ENCODE data around the gene PRSS12.

DNA sequence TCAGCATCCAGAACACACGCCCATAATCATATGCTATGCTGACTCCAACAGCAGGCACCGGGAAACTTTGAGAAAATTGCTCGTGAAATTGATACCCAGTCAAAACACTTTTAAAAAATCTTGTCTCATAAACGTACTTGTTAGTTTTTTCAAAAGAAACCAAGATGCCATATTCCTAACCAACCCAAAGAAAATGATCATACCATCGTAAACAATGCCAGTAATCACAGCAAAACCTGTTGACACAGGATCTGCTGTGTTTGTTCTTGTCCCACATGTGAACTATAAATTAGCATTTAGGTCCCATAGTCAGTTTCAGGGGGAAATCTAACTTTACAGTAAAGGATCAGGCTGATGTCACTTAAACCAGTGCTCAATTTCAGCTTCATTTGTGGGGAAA is 23.0 kb downstream of the PRSS12 start:
- TF ChIP-seq EZH2 (IDR thresholded peaks at IDR 0.05; ENCODE audit: low read depth, unreplicated experiment) (no peak), REST (IDR thresholded peaks at IDR 0.05; ENCODE audit: unreplicated experiment) (no peak), EZH2phosphoT487 (IDR thresholded peaks at IDR 0.05; ENCODE audit: unreplicated experiment) (no peak), ZNF114 (CRISPR knock-in tag; IDR thresholded peaks at IDR 0.05) (no peak), CREB1 (CRISPR knock-in tag; IDR thresholded peaks at IDR 0.05; ENCODE audit: low read depth) (no peak), POLR2AphosphoS5 (IDR thresholded peaks at IDR 0.05; ENCODE audit: low read depth) (no peak), JUNB (IDR thresholded peaks at IDR 0.05; ENCODE audit: unreplicated experiment) (no peak), ZNF331 (CRISPR knock-in tag; IDR thresholded peaks at IDR 0.05; ENCODE audit: low read depth) (no peak), NANOG (IDR thresholded peaks at IDR 0.05; ENCODE audit: borderline replicate concordance) (no peak)
- TF ChIP-seq, protein P1, sequence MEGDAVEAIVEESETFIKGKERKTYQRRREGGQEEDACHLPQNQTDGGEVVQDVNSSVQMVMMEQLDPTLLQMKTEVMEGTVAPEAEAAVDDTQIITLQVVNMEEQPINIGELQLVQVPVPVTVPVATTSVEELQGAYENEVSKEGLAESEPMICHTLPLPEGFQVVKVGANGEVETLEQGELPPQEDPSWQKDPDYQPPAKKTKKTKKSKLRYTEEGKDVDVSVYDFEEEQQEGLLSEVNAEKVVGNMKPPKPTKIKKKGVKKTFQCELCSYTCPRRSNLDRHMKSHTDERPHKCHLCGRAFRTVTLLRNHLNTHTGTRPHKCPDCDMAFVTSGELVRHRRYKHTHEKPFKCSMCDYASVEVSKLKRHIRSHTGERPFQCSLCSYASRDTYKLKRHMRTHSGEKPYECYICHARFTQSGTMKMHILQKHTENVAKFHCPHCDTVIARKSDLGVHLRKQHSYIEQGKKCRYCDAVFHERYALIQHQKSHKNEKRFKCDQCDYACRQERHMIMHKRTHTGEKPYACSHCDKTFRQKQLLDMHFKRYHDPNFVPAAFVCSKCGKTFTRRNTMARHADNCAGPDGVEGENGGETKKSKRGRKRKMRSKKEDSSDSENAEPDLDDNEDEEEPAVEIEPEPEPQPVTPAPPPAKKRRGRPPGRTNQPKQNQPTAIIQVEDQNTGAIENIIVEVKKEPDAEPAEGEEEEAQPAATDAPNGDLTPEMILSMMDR (conservative IDR thresholded peaks at IDR 0.05; ENCODE audit: low read depth in 2 of 2), result no peak

All from GM23338 (cell line).